Activated naive CD4-positive, alpha-beta T cell treated with anti-CD3 and anti-CD28 coated beads for 36 hours (primary cell): Measurements from ENCODE around the gene LY6G6D. TPM values are rescaled to one million over a fixed set of nuclear protein-coding genes. Genes with fewer than 3 reads are reported as not detected.

Experiments used
- CTCF ChIA-PET: fragments of 350-600 bp; sonication (Branson Sonifier 250); formaldehyde crosslinking; loops from one replicate; lab custom pipeline; 2021; ENCODE audit warnings: antibody characterized with exemption; lab: Charles Lee
- DNase-seq: peaks from one replicate; pipeline ENCODE4 v3.0.0-alpha.2; 2020
- H3K27ac Mint-ChIP-seq: one replicate; pipeline ENCODE4 v1.8.0; 2021; ENCODE audit warnings: mild to moderate bottlenecking, mixed read lengths
- H3K27me3 Mint-ChIP-seq: one replicate; pipeline ENCODE4 v1.8.0; 2021; ENCODE audit warnings: low read depth, mixed read lengths
- H3K36me3 Mint-ChIP-seq: one replicate; pipeline ENCODE4 v1.8.0; 2021; ENCODE audit warnings: low read depth, mixed read lengths
- H3K4me1 Mint-ChIP-seq: one replicate; pipeline ENCODE4 v1.8.0; 2021; ENCODE audit warnings: low read depth, mixed read lengths
- H3K4me3 Mint-ChIP-seq: one replicate; pipeline ENCODE4 v1.8.0; 2021; ENCODE audit warnings: mild to moderate bottlenecking, moderate library complexity, mixed read lengths
- H3K9me3 Mint-ChIP-seq: one replicate; pipeline ENCODE4 v1.8.0; 2021; ENCODE audit warnings: mixed read lengths
- intact Hi-C: fragments of 100-400 bp; cut with micrococcal nuclease; formaldehyde crosslinking; loops from one replicate; pipeline ENCODE4 v1.15.1; 2023
- total RNA-seq, 2 experiments: library from RNA; stranded (reverse); gene quantifications; one replicate each; pipeline ENCODE4 v1.2.3, GENCODE V29; 2021

LY6G6D gene
- total RNA-seq, 2 experiments from 2014 or later: not detected

DNA sequence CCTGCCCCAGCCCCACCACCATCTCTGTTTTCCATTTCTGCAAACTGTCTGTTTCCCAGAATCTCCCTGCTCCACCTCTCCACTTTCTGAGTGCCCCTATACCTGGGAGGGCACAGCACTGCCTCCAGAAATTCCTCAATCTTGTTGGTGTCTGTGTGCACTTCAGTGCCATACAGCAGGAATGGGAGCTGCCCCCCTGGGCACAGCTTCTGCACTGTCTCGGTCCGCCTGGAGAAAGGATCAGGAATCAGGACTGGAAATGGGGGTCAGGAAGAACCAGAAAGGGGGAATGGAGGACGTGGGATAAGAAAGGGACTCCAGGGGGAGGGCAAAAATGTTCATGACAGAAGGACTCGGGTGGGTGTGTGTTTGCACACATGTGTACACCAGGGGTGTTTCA is 18.6 kb downstream of the LY6G6D start:
- no peak for DNase-seq
- Mint-ChIP-seq H3K27me3 (no peaks in the 10 kb centered on the region), H3K36me3 (peaks cover 34% of the 10 kb centered on the region), H3K9me3 (no peaks in the 10 kb centered on the region), H3K4me1 (peaks cover 54% of the 10 kb centered on the region), H3K27ac (peak overlapping the region; percentile 93), H3K4me3 (peak overlapping the region; percentile 48)
- intact Hi-C loops: no loop called here
- CTCF ChIA-PET: interaction anchor here (0.7 to 1.5 kb wide), 2 partner anchors 36 to 112 kb away, joined by 3 to 5 read pairs; no protein-coding TSS in a partner anchor

DNA sequence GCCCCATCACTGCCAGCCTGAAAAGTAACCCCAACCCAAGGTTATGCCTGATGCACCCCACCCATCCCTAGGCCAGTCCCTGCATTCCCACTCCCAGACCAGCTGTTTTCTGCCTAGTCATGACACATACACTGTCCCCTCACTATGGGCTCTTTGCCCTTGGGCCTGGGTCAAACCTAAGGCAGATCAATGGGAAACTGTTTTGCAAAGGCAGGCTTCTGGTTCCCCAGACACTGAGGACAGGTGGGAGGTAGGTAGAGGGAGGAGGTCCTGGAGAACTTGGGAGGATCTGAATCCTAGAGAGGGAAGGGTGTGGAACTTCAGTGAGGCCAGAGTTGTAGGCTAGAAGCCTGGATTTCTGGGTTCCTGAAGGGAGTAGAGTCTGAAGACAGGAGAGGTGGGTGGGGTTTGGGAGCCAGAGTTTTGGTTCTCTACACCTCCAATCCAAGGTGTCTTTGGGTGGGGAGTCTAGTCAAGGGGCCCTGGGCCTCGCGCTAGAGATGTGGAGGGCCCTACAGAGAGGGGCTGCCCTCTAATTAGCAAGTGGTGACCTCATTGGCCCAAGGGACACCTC is 19.2 kb downstream of the LY6G6D start:
- H3K4me3 Mint-ChIP-seq: peak overlapping the region; percentile 93
- peaks cover 34% of the 10 kb centered on the region for H3K36me3 Mint-ChIP-seq
- no peaks in the 10 kb centered on the region for H3K9me3 Mint-ChIP-seq
- DNase-seq: no peak
- no peaks in the 10 kb centered on the region for H3K27me3 Mint-ChIP-seq
- CTCF ChIA-PET: interaction anchor here (0.7 to 1.5 kb wide), 3 partner anchors 8 to 96 kb away, joined by 3 to 6 read pairs (median 5); no protein-coding TSS in a partner anchor
- intact Hi-C loops: no loop called here
- peak overlapping the region; percentile 93 for H3K27ac Mint-ChIP-seq
- peaks cover 55% of the 10 kb centered on the region for H3K4me1 Mint-ChIP-seq

DNA sequence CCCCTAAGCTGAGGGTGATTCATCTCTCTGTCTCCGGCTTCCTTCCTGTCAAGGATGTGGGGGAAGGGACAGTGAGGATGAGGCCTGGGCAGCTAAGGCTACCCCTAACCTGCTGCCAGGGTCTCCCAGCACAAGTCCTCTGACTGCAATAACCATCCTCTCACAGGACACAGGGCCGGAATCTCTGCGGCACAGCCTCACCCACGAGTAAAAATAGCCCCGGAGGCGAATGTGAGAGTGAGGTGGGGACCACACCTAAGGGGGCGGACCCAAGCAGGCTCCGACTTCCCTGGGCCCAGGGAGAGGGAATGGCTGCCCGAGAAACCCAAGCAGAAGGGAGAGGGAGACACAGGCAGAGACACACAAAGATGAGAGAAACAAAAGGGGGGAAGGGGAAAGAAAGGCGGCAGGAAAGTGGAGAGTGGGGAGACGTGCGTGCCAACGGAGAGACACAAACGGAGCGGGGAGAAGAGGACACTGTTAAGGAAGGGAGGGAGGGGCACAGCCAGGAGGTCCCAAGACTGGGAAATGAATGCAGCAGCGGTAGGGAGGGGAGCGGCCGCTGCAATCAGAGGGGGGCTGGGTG is 19.8 kb downstream of the LY6G6D start:
- CTCF ChIA-PET: interaction anchor here (0.7 to 1.2 kb wide), 3 partner anchors 9 to 95 kb away, joined by 3 to 6 read pairs (median 3); no protein-coding TSS in a partner anchor
- no peaks in the 10 kb centered on the region for H3K27me3 Mint-ChIP-seq
- H3K27ac Mint-ChIP-seq: peak overlapping the region; percentile 93
- peak overlapping the region; percentile 93 for H3K4me3 Mint-ChIP-seq
- H3K36me3 Mint-ChIP-seq: peaks cover 36% of the 10 kb centered on the region
- intact Hi-C loops: loop anchor here (5.0 kb wide), 4 partner anchors 158 to 1107 kb away; partner anchors contain the start of genes EHMT2, GPSM3, PBX2 and PSMB8
- peaks cover 54% of the 10 kb centered on the region for H3K4me1 Mint-ChIP-seq
- DNase-seq: peak; percentile 83
- no peaks in the 10 kb centered on the region for H3K9me3 Mint-ChIP-seq

DNA sequence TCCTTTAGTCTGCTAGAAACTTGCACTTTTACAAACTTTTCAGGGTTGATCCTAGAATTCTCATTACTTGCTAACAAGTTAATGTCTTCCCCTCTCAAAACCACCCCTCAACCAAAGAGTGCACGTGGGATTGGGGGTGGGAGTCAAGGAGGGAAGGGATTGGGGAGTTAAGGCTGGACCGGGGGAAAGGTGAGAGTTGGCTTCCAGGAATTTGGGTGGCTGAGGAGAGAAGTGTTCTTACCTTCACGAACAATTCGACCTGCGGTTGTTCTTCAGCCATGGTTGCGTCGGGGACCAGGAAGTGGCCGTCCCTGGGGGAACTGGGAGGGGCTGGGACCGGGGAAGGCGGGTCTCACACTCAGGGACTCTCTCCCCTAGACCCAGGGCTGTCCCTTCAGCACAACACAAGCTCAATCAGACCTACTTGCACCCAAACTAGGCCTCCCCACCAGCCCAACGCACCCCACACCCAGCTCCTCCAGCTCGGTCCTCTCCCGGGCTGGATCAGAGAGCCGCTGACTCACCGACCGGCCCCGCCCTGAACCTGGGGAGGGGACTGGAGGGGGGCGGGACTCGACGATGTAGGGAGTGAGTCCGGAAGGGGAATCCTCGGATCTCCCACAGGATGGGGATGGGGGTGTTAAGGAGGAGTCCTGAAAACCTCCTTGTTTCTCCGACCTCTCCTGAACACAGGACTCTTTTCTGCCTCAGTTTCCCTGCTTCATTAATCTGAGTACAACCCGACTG is 21.0 kb downstream of the LY6G6D start, which contains the start of gene CLIC1:
Gene CLIC1, minus strand, starts transcription at position 510 of the 747 bp plus-strand sequence. Its CDS starts 230 bp downstream, at position 280.
- peak; percentile 93 for DNase-seq
- Mint-ChIP-seq H3K27ac (peak within 1 kb of the TSS; percentile 93), H3K9me3 (no peaks in the 10 kb centered on the region), H3K36me3 (peaks cover 47% of the 10 kb centered on the region), H3K27me3 (no peaks in the 10 kb centered on the region), H3K4me1 (peaks cover 53% of the 10 kb centered on the region), H3K4me3 (peak within 1 kb of the TSS; percentile 93)
- intact Hi-C loops: loop anchor here (5.0 kb wide), 4 partner anchors 159 to 1106 kb away; partner anchors contain the start of genes EHMT2, GPSM3, PBX2 and PSMB8
- CTCF ChIA-PET: interaction anchor here (0.5 to 4.3 kb wide), 5 partner anchors 8 to 132 kb away, joined by 3 to 22 read pairs (median 6); partner anchors contain the start of gene DDAH2

DNA sequence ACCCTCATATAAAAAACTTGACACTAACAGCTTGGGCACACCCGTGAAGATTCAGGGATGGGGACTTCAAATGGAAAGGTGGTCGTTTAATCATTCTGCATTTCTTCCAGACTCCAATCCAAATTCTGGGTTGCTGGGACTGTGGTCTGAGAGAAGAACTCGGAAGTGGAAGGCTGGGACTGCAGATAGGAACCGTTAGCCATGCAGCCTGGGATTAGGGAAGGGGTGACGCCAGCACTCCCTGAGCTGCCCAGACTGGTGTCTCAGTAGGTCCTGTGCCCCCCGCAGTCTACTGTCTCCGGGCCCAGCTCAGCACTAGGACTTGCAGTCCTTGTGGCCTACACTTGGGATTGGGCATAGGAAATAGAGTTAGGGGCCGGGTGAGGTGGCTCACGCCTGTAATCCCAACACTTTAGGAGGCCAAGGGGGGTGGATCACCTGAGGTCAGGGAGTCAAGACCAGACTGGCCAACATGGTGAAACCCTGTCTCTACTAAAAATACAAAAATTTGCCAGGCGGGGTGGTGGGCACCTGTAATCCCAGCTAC is 21.7 kb downstream of the LY6G6D start:
- H3K27me3 Mint-ChIP-seq: no peaks in the 10 kb centered on the region
- intact Hi-C loops: loop anchor here (5.0 kb wide), 4 partner anchors 160 to 1105 kb away; partner anchors contain the start of genes EHMT2, GPSM3, PBX2 and PSMB8
- H3K4me3 Mint-ChIP-seq: peak overlapping the region; percentile 93
- H3K4me1 Mint-ChIP-seq: peaks cover 58% of the 10 kb centered on the region
- peak overlapping the region; percentile 93 for H3K27ac Mint-ChIP-seq
- CTCF ChIA-PET: interaction anchor here (0.7 to 4.3 kb wide), 6 partner anchors 8 to 139 kb away, joined by 3 to 22 read pairs (median 6); partner anchors contain the start of gene DDAH2
- peaks cover 51% of the 10 kb centered on the region for H3K36me3 Mint-ChIP-seq
- no peaks in the 10 kb centered on the region for H3K9me3 Mint-ChIP-seq
- DNase-seq: no peak

DNA sequence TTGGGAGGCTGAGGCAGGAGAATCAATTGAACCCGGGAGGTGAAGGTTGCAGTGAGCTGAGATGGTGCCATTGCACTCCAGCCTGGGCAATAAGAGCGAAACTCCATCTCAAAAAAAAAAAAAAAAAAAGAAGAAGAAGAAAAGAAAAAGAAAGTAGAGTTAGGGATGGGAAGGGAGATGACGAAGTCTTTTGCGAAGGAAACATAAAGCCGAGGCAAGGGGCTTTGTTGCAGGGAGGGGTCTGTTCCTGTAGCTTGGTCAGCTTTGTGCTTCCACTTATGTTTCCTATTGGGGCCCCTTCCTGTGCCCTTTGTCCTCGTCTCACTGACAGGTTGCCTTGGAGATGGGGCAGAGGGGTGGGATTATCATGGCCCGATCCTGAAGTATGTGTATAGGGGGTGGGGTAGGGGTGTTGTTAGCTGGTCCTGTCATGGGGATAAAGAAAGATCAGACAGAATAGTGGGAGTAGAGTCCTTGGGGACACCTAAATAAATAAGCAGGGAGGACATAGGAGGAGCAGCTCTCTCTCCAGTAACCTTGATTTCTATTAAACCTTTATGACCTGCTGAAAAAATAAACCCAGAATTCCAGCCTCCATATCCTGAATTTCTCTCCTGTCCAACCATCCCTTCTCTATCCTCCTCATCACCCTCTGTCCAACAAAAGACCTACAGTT is 22.3 kb downstream of the LY6G6D start:
- H3K27ac Mint-ChIP-seq: peak overlapping the region; percentile 93
- H3K9me3 Mint-ChIP-seq: no peaks in the 10 kb centered on the region
- no peaks in the 10 kb centered on the region for H3K27me3 Mint-ChIP-seq
- H3K4me3 Mint-ChIP-seq: peak overlapping the region; percentile 93
- peaks cover 50% of the 10 kb centered on the region for H3K36me3 Mint-ChIP-seq
- H3K4me1 Mint-ChIP-seq: peaks cover 59% of the 10 kb centered on the region
- intact Hi-C loops: loop anchor here (5.0 kb wide), 4 partner anchors 160 to 1105 kb away; partner anchors contain the start of genes EHMT2, GPSM3, PBX2 and PSMB8
- peak; percentile 53 for DNase-seq
- CTCF ChIA-PET: interaction anchor here (0.6 to 4.3 kb wide), 17 partner anchors 9 to 418 kb away, joined by 3 to 22 read pairs (median 3); partner anchors contain the start of genes BAG6, DDAH2, LY6G5C and LY6G6F

DNA sequence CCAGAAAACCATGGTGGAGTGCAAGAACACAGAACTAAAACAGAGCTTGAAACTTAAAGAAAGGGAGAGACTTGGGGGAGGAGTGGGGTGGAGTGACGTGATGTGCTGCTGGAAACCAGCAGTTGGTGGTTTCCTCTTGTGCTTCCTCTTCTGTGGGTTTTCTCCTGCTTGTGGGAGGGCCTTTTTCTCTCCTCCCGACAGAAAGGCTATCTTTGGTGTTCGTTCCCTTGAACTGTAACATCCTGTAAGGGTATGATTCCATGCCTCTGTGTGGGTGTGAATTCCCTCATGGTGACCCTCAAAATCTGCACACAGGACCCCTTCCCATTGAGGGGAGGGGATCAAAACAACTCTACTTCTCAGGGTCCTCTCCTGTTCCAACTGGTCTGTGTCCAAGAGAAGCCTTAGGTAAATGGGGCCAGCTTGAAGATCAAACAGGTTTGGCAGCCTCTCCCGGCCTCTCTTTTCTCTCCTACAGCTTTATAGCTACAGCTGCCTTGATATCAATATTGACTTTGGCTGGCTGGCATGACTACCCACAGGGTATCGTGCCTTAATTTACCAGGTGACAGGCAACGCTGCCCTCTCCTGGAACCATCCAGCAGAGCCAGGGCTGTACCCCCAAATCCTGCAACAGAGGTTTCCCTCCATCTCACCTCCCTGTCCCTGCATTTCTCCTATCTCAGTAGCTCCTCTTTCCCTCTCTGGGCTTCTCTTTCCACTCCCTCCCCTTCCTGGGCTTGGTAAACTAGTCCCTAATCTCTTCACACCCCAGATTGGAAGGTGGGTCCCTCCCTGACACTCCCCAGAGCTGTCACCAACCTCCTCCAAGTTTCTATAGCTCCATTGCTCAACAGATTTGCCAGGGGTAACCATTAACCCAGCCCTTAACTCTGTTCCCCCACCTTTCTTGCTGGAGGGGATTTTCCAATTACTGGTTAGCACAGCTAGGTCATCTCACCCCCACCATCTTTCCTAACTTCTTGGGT is 23.1 kb downstream of the LY6G6D start:
- peak; percentile 86 for DNase-seq
- Mint-ChIP-seq H3K27ac (peak overlapping the region; percentile 93), H3K36me3 (peaks cover 55% of the 10 kb centered on the region), H3K4me1 (peaks cover 56% of the 10 kb centered on the region), H3K4me3 (peak overlapping the region; percentile 93), H3K9me3 (no peaks in the 10 kb centered on the region), H3K27me3 (no peaks in the 10 kb centered on the region)
- CTCF ChIA-PET: interaction anchor here (0.6 to 4.3 kb wide), 22 partner anchors 10 to 417 kb away, joined by 3 to 22 read pairs (median 4); partner anchors contain the start of genes ABHD16A, BAG6, DDAH2 and LSM2
- intact Hi-C loops: loop anchor here (1.0 to 5.0 kb wide), 15 partner anchors 9 to 1233 kb away; partner anchors contain the start of genes ABHD16A, AGPAT1, DDAH2 and EHMT2

DNA sequence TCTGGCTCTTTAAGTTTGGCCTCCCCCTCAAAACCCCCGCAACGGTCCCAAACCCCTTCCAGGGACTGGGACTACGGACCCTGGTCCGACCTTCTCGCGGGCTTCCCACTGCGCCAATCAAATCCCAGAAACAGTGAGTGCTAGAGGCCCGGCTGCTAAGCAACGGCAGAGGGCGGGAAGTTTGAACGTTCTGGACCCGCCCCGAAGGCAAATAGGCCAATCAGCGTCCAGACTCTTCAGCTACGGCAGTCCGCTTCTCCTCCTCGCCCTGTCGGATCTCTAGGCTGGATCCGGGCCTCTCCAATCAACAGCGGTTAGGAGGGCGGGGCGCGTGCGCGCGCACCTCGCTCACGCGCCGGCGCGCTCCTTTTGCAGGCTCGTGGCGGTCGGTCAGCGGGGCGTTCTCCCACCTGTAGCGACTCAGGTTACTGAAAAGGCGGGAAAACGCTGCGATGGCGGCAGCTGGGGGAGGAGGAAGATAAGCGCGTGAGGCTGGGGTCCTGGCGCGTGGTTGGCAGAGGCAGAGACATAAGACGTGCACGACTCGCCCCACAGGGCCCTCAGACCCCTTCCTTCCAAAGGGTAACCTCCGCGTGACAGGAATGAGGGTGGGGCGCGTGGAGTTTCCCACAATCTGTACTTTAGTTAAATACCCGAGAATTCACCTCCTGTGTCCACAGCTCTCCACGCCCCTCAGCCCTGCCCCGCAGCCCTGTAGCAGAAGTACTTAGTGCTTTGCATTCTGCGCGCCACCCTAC is 24.7 kb downstream of the LY6G6D start, which contains the start of gene MSH5:
Gene MSH5, plus strand, starts transcription at position 367 of the 758 bp plus-strand sequence. CDS start 462 bp downstream, outside the sequence.
- Mint-ChIP-seq H3K27ac (peak within 1 kb of the TSS; percentile 93), H3K36me3 (peaks cover 49% of the 10 kb centered on the region), H3K9me3 (no peaks in the 10 kb centered on the region), H3K4me3 (peak within 1 kb of the TSS; percentile 95), H3K27me3 (no peaks in the 10 kb centered on the region), H3K4me1 (peaks cover 45% of the 10 kb centered on the region)
- intact Hi-C loops: loop anchor here (1.0 to 5.0 kb wide), 12 partner anchors 33 to 1231 kb away; partner anchors contain the start of genes AGPAT1, BAG6, EHMT2 and GPSM3
- CTCF ChIA-PET: interaction anchor here (1.0 to 4.3 kb wide), 11 partner anchors 10 to 158 kb away, joined by 3 to 22 read pairs (median 7); partner anchors contain the start of genes DDAH2, LY6G5C and VARS1
- DNase-seq: peak; percentile 99

DNA sequence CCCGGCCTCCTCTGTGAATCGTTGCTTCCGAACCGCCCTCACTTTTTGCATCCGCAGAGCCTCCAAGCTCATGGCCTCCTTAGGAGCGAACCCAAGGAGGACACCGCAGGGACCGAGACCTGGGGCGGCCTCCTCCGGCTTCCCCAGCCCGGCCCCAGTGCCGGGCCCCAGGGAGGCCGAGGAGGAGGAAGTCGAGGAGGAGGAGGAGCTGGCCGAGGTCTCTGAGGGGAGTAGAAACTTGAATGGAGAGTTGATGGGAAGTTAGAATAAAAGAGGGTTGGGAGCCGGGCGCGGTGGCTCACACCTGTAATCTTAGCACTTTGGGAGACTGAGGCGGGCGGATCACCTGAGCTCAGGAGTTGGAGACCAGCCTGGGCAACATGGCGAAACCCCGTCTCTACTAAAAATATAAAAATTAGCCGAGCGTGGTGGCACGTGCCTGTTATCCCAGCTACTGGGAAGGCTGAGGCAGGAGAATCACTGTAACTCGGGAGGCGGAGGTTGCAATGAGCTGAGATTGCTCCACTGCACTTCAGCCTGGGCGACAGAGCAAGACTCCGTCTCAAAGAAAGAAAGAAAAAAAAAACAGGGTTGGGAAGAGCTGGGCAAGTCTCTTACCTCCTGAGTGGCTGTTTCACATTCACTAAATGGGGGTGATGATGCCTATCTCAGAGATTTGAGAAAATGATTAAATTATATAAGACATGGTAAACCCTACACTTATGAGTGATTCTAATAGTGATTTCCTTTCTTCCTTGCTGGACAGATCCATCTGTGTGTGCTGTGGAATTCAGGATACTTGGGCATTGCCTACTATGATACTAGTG is 25.5 kb downstream of the LY6G6D start:
- Mint-ChIP-seq H3K27me3 (no peaks in the 10 kb centered on the region), H3K9me3 (no peaks in the 10 kb centered on the region), H3K4me1 (peaks cover 45% of the 10 kb centered on the region), H3K4me3 (peak overlapping the region; percentile 95), H3K36me3 (peaks cover 49% of the 10 kb centered on the region), H3K27ac (peak overlapping the region; percentile 93)
- no peak for DNase-seq
- intact Hi-C loops: no loop called here
- CTCF ChIA-PET: interaction anchor here (1.0 to 2.3 kb wide), 8 partner anchors 11 to 157 kb away, joined by 3 to 11 read pairs (median 6); partner anchors contain the start of genes LY6G5C and VARS1
